ENCODE data around the gene RPTOR. TPM values are rescaled to one million over a fixed set of nuclear protein-coding genes. Genes with fewer than 3 reads are reported as not detected.

RPTOR gene
- polyA plus RNA-seq, 1 of the 3 experiments (the other 2 are of a cell fraction): 14.9 TPM

DNA sequence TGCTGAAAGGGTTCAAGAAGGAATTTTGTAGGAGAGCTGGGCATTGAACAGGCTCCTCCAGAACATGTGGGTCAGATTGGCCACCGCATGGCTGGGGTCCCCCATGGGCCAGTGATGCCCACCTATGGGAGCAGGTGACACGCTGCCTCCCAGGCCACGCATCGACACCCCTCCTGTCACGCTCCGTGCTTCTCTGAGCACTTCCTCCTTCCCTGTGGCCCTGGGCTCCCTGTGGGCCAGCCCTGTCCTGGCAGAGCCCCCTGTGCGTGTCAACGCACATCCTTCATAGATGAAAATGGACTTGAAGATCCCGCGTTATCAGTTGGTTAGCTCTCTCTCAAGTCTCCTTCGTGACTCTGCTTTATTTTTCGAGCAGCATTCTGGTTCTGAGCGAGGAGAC, 160.3 kb downstream of the RPTOR start:
- peaks cover 0 to 5% of the 10 kb centered on the region in 2 experiments for H3K36me3 ChIP-seq (replicated peaks in 1 of 2; ENCODE audit: control insufficient read depth in 1 of 2, insufficient read depth in 2 of 2, low read length in 1 of 2)
- H3K79me2 ChIP-seq (ENCODE audit: insufficient read depth): peaks cover 11% of the 10 kb centered on the region; the same call in 1 of the 2 replicates
- no peaks in the 10 kb centered on the region for H3F3A ChIP-seq (replicated peaks; ENCODE audit: insufficient read depth)
- H3K4me1 ChIP-seq (ENCODE audit: control insufficient read depth in 1 of 2, insufficient read depth in 2 of 2, low read depth in 1 of 2, low read length in 1 of 2): peaks cover 0 to 14% of the 10 kb centered on the region in 2 experiments; a peak in 1 of 4 replicates
- no peak overlapping the region for H3K27ac ChIP-seq (ENCODE audit: low read depth in 2 of 2, low read length in 1 of 2)
- no peak for DNase-seq
- H2AFZ ChIP-seq (ENCODE audit: low read depth): no peak overlapping the region
- peaks cover 16% of the 10 kb centered on the region; the same call in 1 of the 2 replicates for H4K20me1 ChIP-seq (ENCODE audit: insufficient read depth)
- H3K27me3 ChIP-seq (ENCODE audit: insufficient read depth): no peaks in the 10 kb centered on the region
- no peaks in the 10 kb centered on the region for H3K9me2 ChIP-seq
- 96% methylated on average over 13 of the region's 13 CpGs for WGBS (ENCODE audit: low lambda C conversion rate)
- ChIA-PET POLR2A (no interaction called here), CTCF (interaction anchor here (0.9 kb wide), 1 partner anchor 25 kb away, joined by 3 read pairs; no protein-coding TSS in a partner anchor)
- H3K4me2 ChIP-seq: no peak overlapping the region
- TF ChIP-seq, protein P1, sequence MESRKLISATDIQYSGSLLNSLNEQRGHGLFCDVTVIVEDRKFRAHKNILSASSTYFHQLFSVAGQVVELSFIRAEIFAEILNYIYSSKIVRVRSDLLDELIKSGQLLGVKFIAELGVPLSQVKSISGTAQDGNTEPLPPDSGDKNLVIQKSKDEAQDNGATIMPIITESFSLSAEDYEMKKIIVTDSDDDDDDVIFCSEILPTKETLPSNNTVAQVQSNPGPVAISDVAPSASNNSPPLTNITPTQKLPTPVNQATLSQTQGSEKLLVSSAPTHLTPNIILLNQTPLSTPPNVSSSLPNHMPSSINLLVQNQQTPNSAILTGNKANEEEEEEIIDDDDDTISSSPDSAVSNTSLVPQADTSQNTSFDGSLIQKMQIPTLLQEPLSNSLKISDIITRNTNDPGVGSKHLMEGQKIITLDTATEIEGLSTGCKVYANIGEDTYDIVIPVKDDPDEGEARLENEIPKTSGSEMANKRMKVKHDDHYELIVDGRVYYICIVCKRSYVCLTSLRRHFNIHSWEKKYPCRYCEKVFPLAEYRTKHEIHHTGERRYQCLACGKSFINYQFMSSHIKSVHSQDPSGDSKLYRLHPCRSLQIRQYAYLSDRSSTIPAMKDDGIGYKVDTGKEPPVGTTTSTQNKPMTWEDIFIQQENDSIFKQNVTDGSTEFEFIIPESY (IDR thresholded peaks at IDR 0.05; ENCODE audit: borderline replicate concordance, low read depth): no peak
- TF ChIP-seq CHD2 (IDR thresholded peaks at IDR 0.05; ENCODE audit: low read length, partially characterized antibody) (no peak), TEAD4 (IDR thresholded peaks at IDR 0.05; ENCODE audit: borderline replicate concordance, insufficient read depth) (no peak), NRF1 (IDR thresholded peaks at IDR 0.05; ENCODE audit: low read depth, low read length) (no peak), RXRA (IDR thresholded peaks at IDR 0.05; ENCODE audit: borderline replicate concordance, low read depth) (no peak), SMC3 (IDR thresholded peaks at IDR 0.05; ENCODE audit: low read depth, low read length) (no peak), MXI1 (IDR thresholded peaks at IDR 0.05; ENCODE audit: low read depth, low read length) (no peak), GABPA (IDR thresholded peaks at IDR 0.05; ENCODE audit: low read depth) (no peak), FOXM1 (IDR thresholded peaks at IDR 0.05; ENCODE audit: low read depth) (no peak), FOSL2 (IDR thresholded peaks at IDR 0.05; ENCODE audit: borderline replicate concordance, low read depth) (no peak), NFIC (IDR thresholded peaks at IDR 0.05; ENCODE audit: borderline replicate concordance) (no peak)
- TF ChIP-seq, protein P2, sequence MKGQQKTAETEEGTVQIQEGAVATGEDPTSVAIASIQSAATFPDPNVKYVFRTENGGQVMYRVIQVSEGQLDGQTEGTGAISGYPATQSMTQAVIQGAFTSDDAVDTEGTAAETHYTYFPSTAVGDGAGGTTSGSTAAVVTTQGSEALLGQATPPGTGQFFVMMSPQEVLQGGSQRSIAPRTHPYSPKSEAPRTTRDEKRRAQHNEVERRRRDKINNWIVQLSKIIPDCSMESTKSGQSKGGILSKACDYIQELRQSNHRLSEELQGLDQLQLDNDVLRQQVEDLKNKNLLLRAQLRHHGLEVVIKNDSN (IDR thresholded peaks at IDR 0.05; ENCODE audit: borderline replicate concordance, low read depth): no peak
- TF ChIP-seq, protein P3, sequence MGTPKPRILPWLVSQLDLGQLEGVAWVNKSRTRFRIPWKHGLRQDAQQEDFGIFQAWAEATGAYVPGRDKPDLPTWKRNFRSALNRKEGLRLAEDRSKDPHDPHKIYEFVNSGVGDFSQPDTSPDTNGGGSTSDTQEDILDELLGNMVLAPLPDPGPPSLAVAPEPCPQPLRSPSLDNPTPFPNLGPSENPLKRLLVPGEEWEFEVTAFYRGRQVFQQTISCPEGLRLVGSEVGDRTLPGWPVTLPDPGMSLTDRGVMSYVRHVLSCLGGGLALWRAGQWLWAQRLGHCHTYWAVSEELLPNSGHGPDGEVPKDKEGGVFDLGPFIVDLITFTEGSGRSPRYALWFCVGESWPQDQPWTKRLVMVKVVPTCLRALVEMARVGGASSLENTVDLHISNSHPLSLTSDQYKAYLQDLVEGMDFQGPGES (IDR thresholded peaks at IDR 0.05; ENCODE audit: low read depth, low read length): no peak
- H3K4me3 ChIP-seq (ENCODE audit: low read depth in 2 of 2, low read length in 1 of 2): no peak overlapping the region
- no peak overlapping the region for H3K9ac ChIP-seq
- no peaks in the 10 kb centered on the region for H3K9me3 ChIP-seq

DNA sequence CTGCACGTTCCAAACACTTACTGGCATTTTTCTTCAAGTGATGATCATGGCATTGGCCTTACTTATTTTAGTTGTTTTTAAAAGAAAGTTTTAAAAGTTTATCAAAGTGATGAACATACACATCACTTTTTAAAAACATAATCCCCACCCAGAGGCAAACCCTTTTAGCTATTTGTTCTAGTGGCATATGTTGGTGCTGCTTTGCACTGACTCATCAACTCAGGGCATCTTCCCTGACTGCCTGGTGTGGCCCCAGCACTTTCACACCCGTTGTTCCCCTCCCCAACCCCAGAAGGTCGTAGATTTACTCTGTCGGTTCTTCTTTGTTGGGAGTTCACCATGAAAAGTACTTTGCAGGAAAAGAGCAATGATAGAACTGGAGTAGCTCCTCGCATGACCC, 161.3 kb downstream of the RPTOR start:
- Histone ChIP-seq H3F3A (replicated peaks; ENCODE audit: insufficient read depth) (no peaks in the 10 kb centered on the region), H3K4me1 (ENCODE audit: control insufficient read depth in 1 of 2, insufficient read depth in 2 of 2, low read depth in 1 of 2, low read length in 1 of 2) (peaks cover 0 to 14% of the 10 kb centered on the region in 2 experiments; a peak in 1 of 4 replicates), H3K79me2 (ENCODE audit: insufficient read depth) (peaks cover 7% of the 10 kb centered on the region; the same call in 1 of the 2 replicates), H3K4me3 (ENCODE audit: low read depth in 2 of 2, low read length in 1 of 2) (no peak overlapping the region), H3K27me3 (ENCODE audit: insufficient read depth) (no peaks in the 10 kb centered on the region), H2AFZ (ENCODE audit: low read depth) (no peak overlapping the region), H3K27ac (ENCODE audit: low read depth in 2 of 2, low read length in 1 of 2) (no peak overlapping the region; a peak in 1 of 4 replicates), H3K36me3 (replicated peaks in 1 of 2; ENCODE audit: control insufficient read depth in 1 of 2, insufficient read depth in 2 of 2, low read length in 1 of 2) (peaks cover 0 to 5% of the 10 kb centered on the region in 2 experiments), H4K20me1 (ENCODE audit: insufficient read depth) (peaks cover 14% of the 10 kb centered on the region; the same call in 1 of the 2 replicates), H3K9ac (no peak overlapping the region), H3K9me3 (no peaks in the 10 kb centered on the region), H3K9me2 (no peaks in the 10 kb centered on the region), H3K4me2 (no peak overlapping the region)
- POLR2A ChIA-PET: no interaction called here
- CTCF ChIA-PET: interaction anchor here (1.0 to 1.1 kb wide), 2 partner anchors 24 to 130 kb away, joined by 3 read pairs; no protein-coding TSS in a partner anchor
- WGBS (ENCODE audit: low lambda C conversion rate): 84% methylated on average over 5 of the region's 5 CpGs
- DNase-seq: no peak
- TF ChIP-seq, protein P4, sequence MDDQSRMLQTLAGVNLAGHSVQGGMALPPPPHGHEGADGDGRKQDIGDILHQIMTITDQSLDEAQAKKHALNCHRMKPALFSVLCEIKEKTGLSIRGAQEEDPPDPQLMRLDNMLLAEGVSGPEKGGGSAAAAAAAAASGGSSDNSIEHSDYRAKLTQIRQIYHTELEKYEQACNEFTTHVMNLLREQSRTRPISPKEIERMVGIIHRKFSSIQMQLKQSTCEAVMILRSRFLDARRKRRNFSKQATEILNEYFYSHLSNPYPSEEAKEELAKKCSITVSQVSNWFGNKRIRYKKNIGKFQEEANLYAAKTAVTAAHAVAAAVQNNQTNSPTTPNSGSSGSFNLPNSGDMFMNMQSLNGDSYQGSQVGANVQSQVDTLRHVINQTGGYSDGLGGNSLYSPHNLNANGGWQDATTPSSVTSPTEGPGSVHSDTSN (IDR thresholded peaks at IDR 0.05): no peak
- TF ChIP-seq SMC3 (IDR thresholded peaks at IDR 0.05; ENCODE audit: low read depth, low read length) (no peak), RFX5 (IDR thresholded peaks at IDR 0.05; ENCODE audit: low read length) (no peak)
- TF ChIP-seq, protein P2 (IDR thresholded peaks at IDR 0.05; ENCODE audit: borderline replicate concordance, low read depth): no peak
